ENCODE measurements around the gene FMNL2.

Gene FMNL2

GRCh38 chr2:152395103-152395502, 60.1 kb downstream of the FMNL2 start:
- DNase-seq, result peak in 1 of 42 donors; percentile 36
- intact Hi-C loops (cut with DNase I), result no loop called here

- intact Hi-C loops (cut with DNase I), result no loop called here
- DNase-seq, result no peak
Measured at GRCh38 chr2:152395572-152395971, 60.6 kb downstream of the FMNL2 start.

DNA sequence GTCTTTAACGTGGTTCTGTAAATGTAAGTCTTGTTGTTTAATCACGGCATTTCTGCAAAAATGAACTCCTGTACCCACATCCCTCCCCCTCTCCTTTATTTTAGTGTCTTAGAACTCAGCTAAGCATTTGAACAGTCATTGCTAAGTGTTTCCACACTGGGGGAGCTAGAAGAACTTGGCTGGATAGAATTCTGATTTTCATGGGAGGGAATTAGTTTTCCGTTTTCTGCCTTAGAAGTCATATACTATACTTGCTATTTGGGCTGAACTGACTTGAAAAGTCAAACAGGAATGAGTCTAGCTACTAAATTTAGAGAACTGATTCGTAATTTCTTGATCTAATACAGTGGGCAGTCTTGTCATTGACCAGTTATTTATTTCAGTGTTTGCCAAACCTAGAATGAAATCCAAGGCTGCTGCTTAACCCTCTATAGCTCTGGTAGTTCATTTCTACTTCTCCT, 61.1 kb downstream of the FMNL2 start:
- DNase-seq, result peak in 1 of 42 donors; percentile 20
- intact Hi-C loops (cut with DNase I), result no loop called here

GRCh38 chr2:152396763-152397162, 61.8 kb downstream of the FMNL2 start:
- DNase-seq, result no peak
- intact Hi-C loops (cut with DNase I), result no loop called here

- intact Hi-C loops (cut with DNase I), result no loop called here
- DNase-seq, result peak in 4 of 42 donors; percentile 23 to 53 (median 41)
Measured at GRCh38 chr2:152399003-152399402, 64.0 kb downstream of the FMNL2 start.

DNA sequence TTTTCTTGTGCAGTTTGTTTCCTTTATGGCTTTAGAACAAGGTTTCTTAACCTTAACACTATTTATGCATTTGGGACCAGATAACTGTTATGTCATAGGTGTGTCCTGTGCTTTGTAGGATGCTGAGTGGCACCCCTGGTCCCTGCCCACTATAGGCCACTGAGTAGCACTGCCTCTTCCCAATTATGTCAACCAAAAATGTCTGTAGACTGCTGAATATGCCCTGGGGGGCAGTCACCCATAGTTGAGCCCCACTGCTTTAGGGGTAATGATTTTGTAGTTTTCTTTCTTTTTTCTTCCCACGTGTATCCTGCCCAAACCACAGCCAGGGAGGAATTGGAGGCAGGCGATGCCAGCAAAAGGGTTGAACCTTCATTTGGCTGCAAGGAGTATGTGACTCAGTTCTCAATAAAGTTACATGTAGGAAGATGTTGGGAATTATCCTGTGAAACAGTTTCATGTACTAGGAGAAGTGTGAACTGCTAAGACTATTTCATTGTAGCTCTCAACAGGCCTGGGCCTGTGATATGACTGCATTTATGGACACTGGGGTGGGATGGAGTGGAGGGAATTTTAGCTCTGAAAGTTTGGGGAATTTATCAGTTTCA, 65.7 kb downstream of the FMNL2 start:
- peak in 1 of 42 donors; percentile 48 for DNase-seq
- intact Hi-C loops (cut with DNase I), result loop anchor here (5.0 kb wide), 1 partner anchor 63 kb away; the partner anchor contains the start of gene FMNL2

- DNase-seq, result peak in 1 of 42 donors; percentile 34
- intact Hi-C loops (cut with DNase I), result loop anchor here (5.0 kb wide), 1 partner anchor 66 kb away; the partner anchor contains the start of gene FMNL2
Measured at GRCh38 chr2:152402780-152403759, 68.1 kb downstream of the FMNL2 start.

DNA sequence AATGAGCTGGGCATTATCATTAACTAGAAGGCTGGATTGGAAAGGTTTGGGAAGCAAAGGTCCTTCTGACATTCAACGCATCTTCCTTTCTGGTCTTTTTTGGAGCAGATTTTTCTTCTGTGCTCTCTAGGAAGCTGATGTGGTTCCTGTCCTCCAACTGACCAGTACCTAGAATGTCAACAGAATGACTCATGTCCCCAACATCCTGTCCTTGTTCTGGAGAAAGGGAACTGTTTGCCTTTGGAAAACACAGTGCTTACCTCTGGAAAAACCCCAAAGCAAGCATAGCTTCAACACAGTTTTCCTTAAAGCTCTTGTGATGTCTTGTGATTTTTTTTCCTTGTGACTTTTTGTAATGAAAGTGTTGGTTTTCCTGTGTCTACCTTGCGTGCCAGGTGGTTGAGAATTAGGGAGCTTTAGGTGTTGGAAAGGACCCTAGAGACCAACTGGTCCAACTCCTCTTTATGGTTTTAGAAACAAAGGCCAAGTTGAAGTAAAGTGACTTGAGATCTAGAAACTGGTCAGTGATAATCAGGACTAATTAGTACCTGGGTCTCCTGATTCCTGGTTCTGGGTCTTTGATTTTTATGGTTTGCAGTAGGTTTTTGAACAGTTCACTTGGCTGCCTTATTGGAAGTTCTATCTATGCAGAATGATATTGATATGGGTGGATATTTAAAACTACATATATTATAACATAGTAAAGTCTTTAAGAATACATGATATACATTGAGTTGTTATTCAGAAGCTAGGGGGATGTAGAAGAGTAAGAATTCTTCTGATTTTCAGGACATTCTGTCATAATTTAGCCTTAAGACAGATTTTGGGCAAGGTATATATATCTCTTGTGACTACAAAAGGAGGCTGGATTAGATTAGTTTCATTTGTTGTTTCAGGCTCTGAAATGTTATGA, 70.5 kb downstream of the FMNL2 start:
- intact Hi-C loops (cut with DNase I), result no loop called here

DNA sequence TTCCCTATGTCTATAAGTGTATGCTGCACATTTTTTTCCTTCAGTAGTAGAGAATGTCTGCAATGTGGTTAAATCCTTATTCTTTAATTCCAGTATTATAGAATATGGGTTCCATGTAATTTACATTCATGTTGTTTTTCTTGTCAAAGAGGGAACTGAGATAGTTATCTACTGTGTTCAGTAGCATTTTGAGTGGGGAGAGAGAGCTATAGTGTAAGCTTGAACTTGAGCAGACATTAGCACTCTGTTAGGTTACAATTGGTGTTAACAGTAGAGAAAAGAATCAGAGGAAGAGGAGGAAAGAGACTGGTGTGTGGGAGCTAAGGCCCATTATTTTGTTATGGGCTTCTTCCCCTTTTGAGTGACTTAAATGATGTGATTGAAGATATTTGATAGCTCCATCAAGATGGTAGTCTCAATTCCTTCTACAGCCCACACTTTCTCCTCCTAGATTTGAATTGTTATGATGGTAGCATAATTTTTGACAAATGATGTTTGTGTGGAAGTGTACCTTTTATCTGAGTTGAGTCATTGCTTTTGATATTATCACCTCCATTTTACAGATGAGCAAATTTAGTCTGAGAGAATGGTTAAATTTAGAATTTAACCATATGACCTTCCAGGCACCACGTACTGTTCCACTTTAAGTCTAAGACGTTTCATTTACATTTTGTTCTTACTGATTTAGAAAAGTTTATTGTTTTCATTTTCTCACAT, 71.3 kb downstream of the FMNL2 start:
- DNase-seq, result peak in 1 of 42 donors; percentile 18
- intact Hi-C loops (cut with DNase I), result no loop called here

More for the DNA sequence above, 70.5 kb downstream of the FMNL2 start:
- DNase-seq, result peak in 1 of 42 donors; percentile 24

- intact Hi-C loops (cut with DNase I), result no loop called here
- DNase-seq, result peak in 1 of 42 donors; percentile 38
Measured at GRCh38 chr2:152406836-152407161, 71.8 kb downstream of the FMNL2 start.

DNA sequence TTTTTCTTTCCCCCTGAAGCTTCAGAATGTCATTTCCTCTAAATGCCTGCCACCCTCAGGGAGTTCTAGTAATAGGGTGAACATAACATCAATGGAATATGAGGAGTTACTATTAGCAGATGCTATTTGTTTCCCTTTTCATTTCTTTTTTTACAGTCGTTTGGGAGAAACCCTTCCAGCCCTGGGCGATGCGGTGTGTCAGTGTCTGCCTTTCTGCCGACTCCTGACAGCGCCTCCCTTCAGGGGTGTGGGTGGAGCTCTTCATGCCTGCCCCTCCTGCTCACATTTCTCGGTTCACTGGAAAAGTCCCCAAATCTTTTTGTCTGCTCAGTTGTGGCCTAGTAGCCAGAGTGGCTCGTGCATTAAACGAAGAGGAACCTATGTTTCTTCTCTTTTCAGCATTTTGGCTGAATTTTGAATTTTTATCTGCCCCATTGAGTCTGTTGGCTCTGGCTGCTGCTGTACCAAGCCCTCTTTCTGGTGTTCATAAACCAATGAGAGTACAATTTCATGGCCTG, 72.3 kb downstream of the FMNL2 start:
- intact Hi-C loops (cut with DNase I), result no loop called here
- peak; percentile 48 to 90 (median 76) for DNase-seq

DNA sequence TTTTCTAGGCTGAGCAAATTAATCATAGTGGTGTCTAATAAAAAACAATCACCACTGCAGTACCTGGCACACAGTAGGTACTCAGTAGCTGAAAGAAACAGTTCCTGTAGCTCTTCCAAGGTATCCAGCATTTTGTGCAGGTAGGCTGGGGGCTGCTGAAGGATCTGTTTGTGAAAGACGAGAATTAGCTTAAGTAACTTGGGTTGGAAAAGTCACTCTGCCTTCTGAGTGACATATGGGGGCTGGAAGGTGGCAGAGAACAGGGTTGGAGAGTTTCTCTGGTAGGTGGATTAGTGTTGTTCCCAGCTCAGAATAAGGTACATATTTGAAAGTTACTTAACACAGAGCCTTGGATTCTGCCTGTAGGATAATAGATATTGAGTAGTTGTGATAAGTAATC, 72.8 kb downstream of the FMNL2 start:
- intact Hi-C loops (cut with DNase I), result no loop called here
- DNase-seq, result peak in 19 of 42 donors; percentile 31 to 80 (median 57)

- DNase-seq, result no peak
- intact Hi-C loops (cut with DNase I), result no loop called here
Measured at GRCh38 chr2:152408254-152408653, 73.3 kb downstream of the FMNL2 start.

DNA sequence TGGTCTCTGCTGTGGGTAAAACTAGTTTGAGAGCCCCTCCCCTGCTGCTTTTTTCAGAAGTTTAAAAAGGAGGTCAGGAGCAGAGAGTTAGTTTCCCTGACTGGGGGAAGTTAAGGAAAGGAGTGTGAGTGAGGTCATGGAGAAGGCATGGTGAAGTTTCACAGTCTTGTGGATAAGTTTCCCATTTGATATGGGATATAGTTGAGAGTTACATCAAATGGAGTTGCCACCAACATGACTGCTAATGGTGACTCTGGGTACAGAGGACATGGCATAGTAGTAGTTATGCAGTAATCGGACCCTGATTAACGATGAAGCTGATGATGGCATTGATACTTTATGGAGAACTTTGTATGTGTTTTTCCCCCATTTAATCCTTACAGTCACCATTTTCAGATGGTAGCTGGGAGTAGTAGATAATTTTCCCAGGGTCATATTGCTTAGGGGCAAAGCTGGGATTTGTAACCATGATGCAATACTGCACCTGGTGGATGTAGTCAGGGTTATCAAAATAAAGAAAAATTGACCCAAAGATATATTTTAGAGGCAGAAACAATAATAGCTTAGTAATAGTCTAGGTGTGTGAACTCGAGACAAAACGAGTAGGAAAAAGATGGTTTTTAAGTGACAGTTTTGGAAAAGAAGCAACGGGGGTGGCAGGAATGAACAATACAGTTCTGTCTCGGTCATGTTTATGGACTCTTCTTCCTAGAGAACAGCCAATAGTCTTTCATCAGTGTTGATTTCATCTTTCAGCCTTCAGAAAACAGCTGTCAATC, 74.6 kb downstream of the FMNL2 start:
- intact Hi-C loops (cut with DNase I), result no loop called here
- peak in 1 of 42 donors; percentile 35 for DNase-seq

GRCh38 chr2:152410165-152410597, 75.2 kb downstream of the FMNL2 start:
- intact Hi-C loops (cut with DNase I), result no loop called here
- no peak for DNase-seq

DNA sequence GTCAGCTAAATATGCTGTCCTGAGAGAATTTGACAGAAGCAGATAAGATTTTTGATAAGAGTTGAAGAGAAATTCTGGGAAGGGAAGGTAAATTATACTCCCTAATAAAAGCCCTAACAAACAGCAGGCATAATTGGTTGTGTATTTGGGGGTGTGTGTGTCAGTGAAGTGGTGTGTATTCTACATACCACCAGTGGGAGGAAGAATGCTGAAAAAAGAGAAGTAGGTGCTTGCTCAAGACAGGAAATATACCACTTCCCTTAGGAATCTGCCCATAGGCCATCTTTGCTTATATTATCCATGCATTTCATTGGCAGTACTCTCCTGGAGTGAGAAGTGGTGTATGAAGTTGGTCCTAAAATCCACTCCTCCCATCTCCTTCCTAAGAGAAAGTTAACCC, 76.2 kb downstream of the FMNL2 start:
- intact Hi-C loops (cut with DNase I), result no loop called here
- DNase-seq, result no peak

Data from head of caudate nucleus (tissue), 42 donors.